A549 (cell line): ENCODE data around the gene CUTA.

ENCODE experiments used
- CEBPB ChIP-seq, 2 experiments: fragments of >200 bp in 1 of 2; sonication (Bioruptor Twin) in 1 of 2; formaldehyde crosslinking in 1 of 2; IDR thresholded peaks; 2 replicates each; pipeline ENCODE4 v1.6.1; 2012 to 2016
- MAX ChIP-seq: IDR thresholded peaks from 2 replicates; pipeline ENCODE4 v1.6.1; 2012
- MAZ ChIP-seq: fragments of 150-350 bp; IDR thresholded peaks from 2 replicates; pipeline ENCODE4 v1.6.1; 2014; ENCODE audit warnings: antibody characterized with exemption, low read depth, low read length, borderline replicate concordance
- MYC ChIP-seq: IDR thresholded peaks from 2 replicates; pipeline ENCODE4 v1.6.1; 2012; ENCODE audit warnings: mild to moderate bottlenecking, inconsistent platforms, low read length, improper control_type of control experiment, borderline replicate concordance
- POLR2A ChIP-seq: IDR thresholded peaks from 2 replicates; pipeline ENCODE4 v1.6.1; 2012; ENCODE audit warnings: mild to moderate bottlenecking, low read length
- RAD21 ChIP-seq, 2 experiments: fragments of >200 bp in 1 of 2; sonication (Bioruptor Twin) in 1 of 2; formaldehyde crosslinking in 1 of 2; IDR thresholded peaks in 1 of 2; conservative IDR thresholded peaks in 1 of 2; 2 replicates in 1 of 2; 3 replicates in 1 of 2; pipeline ENCODE4 v1.6.1; 2012 to 2018; ENCODE audit warnings: inconsistent platforms in 1 of 2
- TF ChIP-seq, protein P1 (sequence below): fragments of >200 bp; sonication (Bioruptor Twin); formaldehyde crosslinking; IDR thresholded peaks from 3 replicates; pipeline ENCODE4 v1.5.1; 2016

GRCh38 chr6:33410050-33410710, 7.7 kb downstream of the CUTA start:
- TF ChIP-seq MAZ (no peak), RAD21 (conservative IDR thresholded peaks at IDR 0.05 in 1 of 2, IDR thresholded peaks at IDR 0.05 in 1 of 2) (no peak), MYC (peak; percentile 42; the same call in 1 of the 2 replicates), CEBPB (IDR thresholded peaks at IDR 0.05) (no peak), POLR2A (peak; percentile 24; the same call in 1 of the 2 replicates), MAX (peak; percentile 88)
- TF ChIP-seq, protein P1, sequence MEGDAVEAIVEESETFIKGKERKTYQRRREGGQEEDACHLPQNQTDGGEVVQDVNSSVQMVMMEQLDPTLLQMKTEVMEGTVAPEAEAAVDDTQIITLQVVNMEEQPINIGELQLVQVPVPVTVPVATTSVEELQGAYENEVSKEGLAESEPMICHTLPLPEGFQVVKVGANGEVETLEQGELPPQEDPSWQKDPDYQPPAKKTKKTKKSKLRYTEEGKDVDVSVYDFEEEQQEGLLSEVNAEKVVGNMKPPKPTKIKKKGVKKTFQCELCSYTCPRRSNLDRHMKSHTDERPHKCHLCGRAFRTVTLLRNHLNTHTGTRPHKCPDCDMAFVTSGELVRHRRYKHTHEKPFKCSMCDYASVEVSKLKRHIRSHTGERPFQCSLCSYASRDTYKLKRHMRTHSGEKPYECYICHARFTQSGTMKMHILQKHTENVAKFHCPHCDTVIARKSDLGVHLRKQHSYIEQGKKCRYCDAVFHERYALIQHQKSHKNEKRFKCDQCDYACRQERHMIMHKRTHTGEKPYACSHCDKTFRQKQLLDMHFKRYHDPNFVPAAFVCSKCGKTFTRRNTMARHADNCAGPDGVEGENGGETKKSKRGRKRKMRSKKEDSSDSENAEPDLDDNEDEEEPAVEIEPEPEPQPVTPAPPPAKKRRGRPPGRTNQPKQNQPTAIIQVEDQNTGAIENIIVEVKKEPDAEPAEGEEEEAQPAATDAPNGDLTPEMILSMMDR, result no peak
